ENCODE results near the gene CACNB2. TPM values are rescaled to one million over a fixed set of nuclear protein-coding genes. Genes with fewer than 3 reads are reported as not detected.

Gene CACNB2
- total RNA-seq, 1 experiment from 2014 or later = not detected

GRCh38 chr10:18201877-18202276 lies 61.7 kb downstream of the CACNB2 start:
- H3K4me1 ChIP-seq (ENCODE audit: control insufficient read depth, insufficient read depth, low read length) = no peaks in the 10 kb centered on the region

DNA sequence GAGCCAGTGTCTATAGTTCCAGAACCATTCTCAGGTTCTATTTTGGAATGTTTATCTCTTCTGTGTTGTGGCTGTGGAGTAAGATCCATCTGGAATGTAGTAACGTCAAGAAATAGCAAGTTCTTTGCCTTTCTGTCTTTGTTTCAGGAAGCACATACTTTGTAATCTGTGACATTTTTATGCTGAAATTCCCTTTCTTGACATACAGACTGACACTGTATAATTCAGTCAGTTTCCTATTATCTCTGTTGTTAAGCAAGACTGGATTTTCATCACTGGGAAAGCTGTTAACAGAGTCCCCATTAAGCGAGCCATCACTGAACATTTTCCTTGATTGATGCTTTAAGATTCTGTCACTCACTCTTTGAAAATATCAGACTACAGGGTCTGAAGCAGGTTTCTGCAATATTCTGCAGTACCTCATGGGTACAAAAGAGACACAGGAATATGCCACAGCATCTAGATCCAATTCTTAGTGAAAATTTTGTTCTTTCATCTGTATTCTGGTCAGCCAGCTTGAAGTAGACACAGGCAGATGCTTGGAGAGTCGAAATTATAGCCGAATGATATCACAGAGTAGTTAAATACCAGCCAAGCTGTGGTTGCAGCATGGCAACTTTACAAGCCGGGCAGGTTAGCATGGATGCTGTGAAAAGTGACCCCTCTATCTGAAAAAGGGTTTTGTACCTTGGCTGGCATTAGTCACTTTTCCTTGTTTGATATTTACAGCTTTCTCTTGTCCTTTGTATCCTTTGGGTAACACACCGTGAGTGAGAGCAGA lies 62.6 kb downstream of the CACNB2 start:
- POLR2A ChIA-PET = no interaction called here
- BruUV-seq (replicated peaks) = no TSS peak
- intact Hi-C loops (cut with micrococcal nuclease; ENCODE audit: unreplicated experiment) (no loop called here), in situ Hi-C loops (cut with HindIII; ENCODE audit: low pct_unique_long_range_greater_than_20kb, low sequenced_read_pairs) (no loop called here)
- CTCF ChIA-PET = no interaction called here
- DNase-seq (ENCODE audit: low read depth, low spot score) (no peak), ATAC-seq (no peak)
- Histone ChIP-seq H3K27me3 (ENCODE audit: control insufficient read depth, insufficient read depth, low read length) (no peaks in the 10 kb centered on the region), H3K9me3 (ENCODE audit: control insufficient read depth, insufficient read depth, low read depth, low read length) (no peaks in the 10 kb centered on the region), H3K4me1 (ENCODE audit: control insufficient read depth, insufficient read depth, low read length) (no peaks in the 10 kb centered on the region), H3K27ac (ENCODE audit: low read length) (no peak overlapping the region), H3K4me3 (ENCODE audit: low read depth in 2 of 2, low read length in 2 of 2) (no peak overlapping the region), H3K36me3 (ENCODE audit: control insufficient read depth, insufficient read depth, low read length) (no peaks in the 10 kb centered on the region)
- TF ChIP-seq CTCF (IDR thresholded peaks at IDR 0.05) = no peak
- no peak for TF ChIP-seq SIN3A (IDR thresholded peaks at IDR 0.05; ENCODE audit: borderline replicate concordance, insufficient read depth, low read depth, low read length)
- no peak for TF ChIP-seq POLR2AphosphoS5 (IDR thresholded peaks at IDR 0.05; ENCODE audit: low read depth, low read length)
- no peak for TF ChIP-seq REST (IDR thresholded peaks at IDR 0.05; ENCODE audit: insufficient read depth in 1 of 2, low read depth in 2 of 2, low read length in 1 of 2)
- no peak for TF ChIP-seq TCF7L2 (IDR thresholded peaks at IDR 0.05; ENCODE audit: low read depth, low read length)

More at GRCh38 chr10:18201877-18202276, 61.7 kb downstream of the CACNB2 start:
- no peaks in the 10 kb centered on the region for H3K27me3 ChIP-seq (ENCODE audit: control insufficient read depth, insufficient read depth, low read length)
- H3K9me3 ChIP-seq (ENCODE audit: control insufficient read depth, insufficient read depth, low read depth, low read length) = no peaks in the 10 kb centered on the region
- in situ Hi-C loops (cut with HindIII; ENCODE audit: low pct_unique_long_range_greater_than_20kb, low sequenced_read_pairs) (no loop called here), intact Hi-C loops (cut with micrococcal nuclease; ENCODE audit: unreplicated experiment) (no loop called here)
- DNase-seq (ENCODE audit: low read depth, low spot score) (no peak), ATAC-seq (no peak)
- BruUV-seq (replicated peaks) = no TSS peak
- ChIA-PET POLR2A (no interaction called here), CTCF (no interaction called here)
- no peak overlapping the region for H3K27ac ChIP-seq (ENCODE audit: low read length)
- H3K4me3 ChIP-seq (ENCODE audit: low read depth in 2 of 2, low read length in 2 of 2) = no peak overlapping the region
- H3K36me3 ChIP-seq (ENCODE audit: control insufficient read depth, insufficient read depth, low read length) = no peaks in the 10 kb centered on the region
- TF ChIP-seq POLR2AphosphoS5 (IDR thresholded peaks at IDR 0.05; ENCODE audit: low read depth, low read length) (no peak), CTCF (IDR thresholded peaks at IDR 0.05) (no peak), TCF7L2 (IDR thresholded peaks at IDR 0.05; ENCODE audit: low read depth, low read length) (no peak), REST (IDR thresholded peaks at IDR 0.05; ENCODE audit: insufficient read depth in 1 of 2, low read depth in 2 of 2, low read length in 1 of 2) (no peak)

Measured in Panc1 (cell line).